Activated CD8-positive, alpha-beta T cell treated with anti-CD3 and anti-CD28 coated beads for 36 hours (primary cell): ENCODE measurements around the gene TSPAN1. TPM values are rescaled to one million over a fixed set of nuclear protein-coding genes. Genes with fewer than 3 reads are reported as not detected.

Source experiments
- ATAC-seq: fragments of 200-7000 bp; cut with Tn5 transposase; one replicate; pipeline ENCODE4 v1.10.0; 2021; ENCODE audit warnings: mild to moderate bottlenecking, moderate library complexity
- CTCF ChIA-PET: fragments of 350-600 bp; sonication (Branson Sonifier 250); formaldehyde crosslinking; loops from one replicate; lab custom pipeline; 2021; ENCODE audit warnings: antibody characterized with exemption; lab: Charles Lee
- POLR2A ChIA-PET: fragments of 350-600 bp; sonication (Branson Sonifier 250); formaldehyde crosslinking; loops from one replicate; lab custom pipeline; 2021; ENCODE audit warnings: antibody characterized with exemption; lab: Charles Lee
- DNase-seq: peaks from one replicate; pipeline ENCODE4 v3.0.0-alpha.2; 2020
- H3K27ac Mint-ChIP-seq: one replicate; pipeline ENCODE4 v1.8.0; 2021; ENCODE audit warnings: mild to moderate bottlenecking, mixed read lengths
- H3K27me3 Mint-ChIP-seq: one replicate; pipeline ENCODE4 v1.8.0; 2021; ENCODE audit warnings: mixed read lengths
- H3K36me3 Mint-ChIP-seq: one replicate; pipeline ENCODE4 v1.8.0; 2021; ENCODE audit warnings: low read depth, mixed read lengths
- H3K4me1 Mint-ChIP-seq: one replicate; pipeline ENCODE4 v1.8.0; 2021; ENCODE audit warnings: low read depth, mixed read lengths
- H3K4me3 Mint-ChIP-seq: one replicate; pipeline ENCODE4 v1.8.0; 2021; ENCODE audit warnings: mild to moderate bottlenecking, moderate library complexity, mixed read lengths
- H3K9me3 Mint-ChIP-seq: one replicate; pipeline ENCODE4 v1.8.0; 2021; ENCODE audit warnings: mixed read lengths
- CTCF ChIP-seq: fragments of 200-600 bp; IDR thresholded peaks from one replicate; pipeline ENCODE4 v1.8.0; 2022; ENCODE audit warnings: antibody characterized with exemption, mild to moderate bottlenecking
- intact Hi-C: fragments of 100-400 bp; cut with micrococcal nuclease; formaldehyde crosslinking; loops from one replicate; pipeline ENCODE4 v1.10.0; 2022
- total RNA-seq, 2 experiments: library from RNA; stranded (reverse); gene quantifications; one replicate each; pipeline ENCODE4 v1.2.3, GENCODE V29; 2021

TSPAN1 gene
- total RNA-seq, 2 experiments from 2014 or later = not detected

DNA sequence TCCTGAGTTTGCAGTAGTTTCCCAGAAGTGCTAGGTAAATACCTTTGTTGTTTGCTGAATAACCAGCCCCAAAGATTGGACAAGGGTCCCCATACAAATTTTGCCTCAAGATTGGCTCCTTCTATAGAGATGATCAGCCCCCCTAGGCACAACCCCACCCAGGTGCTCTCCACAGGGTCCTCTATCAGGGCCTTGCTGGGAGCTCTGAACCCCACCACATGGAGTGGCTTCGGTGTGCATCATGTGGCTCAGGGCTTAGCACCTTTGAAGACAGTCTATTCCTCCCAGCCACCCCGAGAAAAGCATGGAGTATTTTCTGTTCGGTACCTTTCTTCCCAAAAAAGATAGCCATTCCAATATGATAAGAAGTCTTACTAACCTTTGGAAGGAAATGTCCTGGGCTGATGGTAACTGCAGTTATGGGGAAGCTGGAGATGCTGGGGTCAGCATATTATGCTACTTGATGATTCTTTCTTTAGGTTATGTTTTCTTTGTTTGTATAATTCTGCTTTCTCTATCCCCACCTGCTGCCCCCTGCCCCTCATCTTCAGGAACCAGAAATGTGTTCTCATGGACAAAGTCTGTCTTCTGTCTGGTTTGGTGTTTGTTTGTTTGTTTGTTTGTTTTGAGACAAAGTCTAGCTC is 5.0 kb upstream of the TSPAN1 start:
- no peak for DNase-seq
- no peak for TF ChIP-seq CTCF
- peaks cover 17% of the 10 kb centered on the region for H3K4me1 Mint-ChIP-seq
- H3K27me3 Mint-ChIP-seq = no peaks in the 10 kb centered on the region
- no peaks in the 10 kb centered on the region for H3K9me3 Mint-ChIP-seq
- no peak for ATAC-seq
- no peak overlapping the region for H3K4me3 Mint-ChIP-seq
- POLR2A ChIA-PET = interaction anchor here (1.7 kb wide), 1 partner anchor 86 kb away, joined by 3 read pairs; no protein-coding TSS in a partner anchor
- H3K27ac Mint-ChIP-seq = no peak overlapping the region
- intact Hi-C loops = no loop called here
- H3K36me3 Mint-ChIP-seq = no peaks in the 10 kb centered on the region
- CTCF ChIA-PET = interaction anchor here (1.0 kb wide), 1 partner anchor 11 kb away, joined by 3 read pairs; no protein-coding TSS in a partner anchor

DNA sequence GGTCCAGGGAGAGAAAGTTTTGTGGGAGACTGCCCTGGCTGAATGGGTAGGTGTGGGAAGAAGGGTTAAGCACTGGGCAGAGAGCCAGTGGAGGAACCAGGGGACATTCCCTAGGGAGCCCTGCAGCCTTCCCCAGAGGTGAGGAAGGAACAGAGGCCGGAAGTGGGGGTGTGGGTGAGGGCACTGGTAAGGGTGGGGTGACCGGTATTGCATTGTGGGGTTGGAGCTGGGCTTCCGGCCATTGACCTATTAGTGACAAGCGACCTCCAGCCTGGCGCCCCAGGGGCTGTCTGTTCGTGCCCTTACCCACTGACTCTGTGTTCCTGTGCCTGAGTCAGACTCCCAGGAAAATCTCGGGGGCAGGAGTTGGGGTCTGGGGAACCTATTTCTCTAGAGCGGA is 3.5 kb upstream of the TSPAN1 start:
- ChIA-PET POLR2A (interaction anchor here (0.8 kb wide), 1 partner anchor 44 kb away, joined by 4 read pairs; no protein-coding TSS in a partner anchor), CTCF (interaction anchor here (1.2 kb wide), 1 partner anchor 53 kb away, joined by 3 read pairs; no protein-coding TSS in a partner anchor)
- H3K36me3 Mint-ChIP-seq = no peaks in the 10 kb centered on the region

GRCh38 chr1:46171871-46172270 is 3.0 kb upstream of the TSPAN1 start:
- no peak overlapping the region for H3K4me3 Mint-ChIP-seq
- H3K27ac Mint-ChIP-seq = no peak overlapping the region
- H3K27me3 Mint-ChIP-seq = no peaks in the 10 kb centered on the region
- ATAC-seq (no peak), DNase-seq (no peak)
- no peak for TF ChIP-seq CTCF
- intact Hi-C loops = no loop called here
- ChIA-PET CTCF (interaction anchor here (1.2 kb wide), 1 partner anchor 52 kb away, joined by 3 read pairs; no protein-coding TSS in a partner anchor), POLR2A (interaction anchor here (0.8 kb wide), 1 partner anchor 45 kb away, joined by 4 read pairs; no protein-coding TSS in a partner anchor)
- H3K9me3 Mint-ChIP-seq = no peaks in the 10 kb centered on the region
- peaks cover 10% of the 10 kb centered on the region for H3K4me1 Mint-ChIP-seq
- H3K36me3 Mint-ChIP-seq = no peaks in the 10 kb centered on the region

More for the DNA sequence above, 3.5 kb upstream of the TSPAN1 start:
- no peak overlapping the region for H3K4me3 Mint-ChIP-seq
- H3K27ac Mint-ChIP-seq = no peak overlapping the region
- H3K9me3 Mint-ChIP-seq = no peaks in the 10 kb centered on the region
- H3K4me1 Mint-ChIP-seq = peaks cover 15% of the 10 kb centered on the region
- ATAC-seq (no peak), DNase-seq (no peak)
- no peaks in the 10 kb centered on the region for H3K27me3 Mint-ChIP-seq
- TF ChIP-seq CTCF = no peak
- intact Hi-C loops = no loop called here

DNA sequence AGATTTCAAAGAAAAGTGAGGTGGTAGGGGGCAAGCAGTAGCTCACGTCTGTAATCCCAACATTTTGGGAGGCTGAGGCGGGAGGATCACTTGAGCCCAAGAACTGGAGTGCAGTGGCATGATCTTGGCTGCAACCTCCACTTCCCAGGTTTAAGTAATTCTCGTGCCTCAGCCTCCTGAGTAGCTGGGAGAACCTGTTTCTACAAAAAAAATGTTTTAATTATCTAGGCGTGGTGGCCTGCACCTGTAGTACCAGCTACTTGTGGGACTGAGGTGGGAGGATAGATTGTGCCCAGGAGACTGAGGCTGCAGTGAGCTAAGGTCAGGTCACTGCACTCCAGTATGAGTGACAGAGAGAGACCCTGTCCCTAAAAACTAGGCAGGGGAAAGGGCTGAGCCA is 2.6 kb upstream of the TSPAN1 start:
- intact Hi-C loops = no loop called here
- ATAC-seq (no peak), DNase-seq (no peak)
- Mint-ChIP-seq H3K36me3 (no peaks in the 10 kb centered on the region), H3K27me3 (no peaks in the 10 kb centered on the region), H3K9me3 (no peaks in the 10 kb centered on the region), H3K4me3 (no peak overlapping the region), H3K4me1 (peaks cover 5% of the 10 kb centered on the region), H3K27ac (no peak overlapping the region)
- ChIA-PET CTCF (interaction anchor here (1.2 to 1.9 kb wide), 2 partner anchors 52 kb away, joined by 3 to 7 read pairs; no protein-coding TSS in a partner anchor), POLR2A (interaction anchor here (0.8 kb wide), 1 partner anchor 45 kb away, joined by 4 read pairs; no protein-coding TSS in a partner anchor)
- TF ChIP-seq CTCF = no peak

GRCh38 chr1:46173361-46173856 is 1.5 kb upstream of the TSPAN1 start:
- H3K9me3 Mint-ChIP-seq = no peaks in the 10 kb centered on the region
- no peaks in the 10 kb centered on the region for H3K4me1 Mint-ChIP-seq
- CTCF ChIA-PET = interaction anchor here (1.9 kb wide), 1 partner anchor 50 kb away, joined by 7 read pairs; no protein-coding TSS in a partner anchor
- DNase-seq (no peak), ATAC-seq (no peak)
- no peak overlapping the region for H3K4me3 Mint-ChIP-seq
- no peak for TF ChIP-seq CTCF
- H3K27me3 Mint-ChIP-seq = no peaks in the 10 kb centered on the region
- POLR2A ChIA-PET = no interaction called here
- intact Hi-C loops = no loop called here
- H3K36me3 Mint-ChIP-seq = no peaks in the 10 kb centered on the region
- H3K27ac Mint-ChIP-seq = no peak overlapping the region
